ENCODE measurements around the gene STAMBPL1. TPM values are rescaled to one million over a fixed set of nuclear protein-coding genes. Genes with fewer than 3 reads are reported as not detected.

Gene STAMBPL1
- polyA plus RNA-seq, 1 donor = 2.3 TPM

- no peak for DNase-seq
These were observed 70.1 kb downstream of the STAMBPL1 start for GRCh38 chr10:88949912-88950837.

- DNase-seq = no peak
These were observed 72.6 kb downstream of the STAMBPL1 start, which contains the start of gene ACTA2 for GRCh38 chr10:88952647-88953111. Gene ACTA2, minus strand, starts transcription at chr10:88952773. Its CDS starts 3,843 bp downstream, at chr10:88948930.

GRCh38 chr10:88953662-88954061, 73.6 kb downstream of the STAMBPL1 start:
- no peak for DNase-seq

GRCh38 chr10:88954458-88955083, 74.5 kb downstream of the STAMBPL1 start:
- DNase-seq = no peak

GRCh38 chr10:88957381-88957780, 77.3 kb downstream of the STAMBPL1 start:
- DNase-seq = no peak

GRCh38 chr10:88958721-88959120, 78.7 kb downstream of the STAMBPL1 start:
- DNase-seq = no peak

- DNase-seq = no peak
These were observed 80.8 kb downstream of the STAMBPL1 start for GRCh38 chr10:88960802-88961201.

GRCh38 chr10:88961266-88961665, 81.2 kb downstream of the STAMBPL1 start:
- DNase-seq = no peak

- DNase-seq = no peak
These were observed 82.3 kb downstream of the STAMBPL1 start for GRCh38 chr10:88962336-88962735.

- DNase-seq = no peak
These were observed 83.3 kb downstream of the STAMBPL1 start for GRCh38 chr10:88963318-88963717.

- DNase-seq = no peak
These were observed 84.3 kb downstream of the STAMBPL1 start for GRCh38 chr10:88964360-88964759.

- DNase-seq = no peak
These were observed 84.9 kb downstream of the STAMBPL1 start for GRCh38 chr10:88964869-88965415.

GRCh38 chr10:88966797-88967196, 86.8 kb downstream of the STAMBPL1 start:
- no peak for DNase-seq

- no peak for DNase-seq
These were observed 88.3 kb downstream of the STAMBPL1 start for GRCh38 chr10:88968391-88968790.

GRCh38 chr10:88971221-88972061, 91.4 kb downstream of the STAMBPL1 start:
- no peak for DNase-seq

Other genes with a start within 250 kb of the STAMBPL1 start
- gene LIPF, start 215.8 kb upstream of the STAMBPL1 start, polyA plus RNA-seq (ENCODE audit: insufficient read length) = 0.47 TPM
- not detected for gene LIPK, start 174.0 kb upstream of the STAMBPL1 start, polyA plus RNA-seq (ENCODE audit: insufficient read length)
- gene LIPN, start 120.2 kb upstream of the STAMBPL1 start, polyA plus RNA-seq (ENCODE audit: insufficient read length) = not detected
- gene LIPM, start 77.5 kb upstream of the STAMBPL1 start, polyA plus RNA-seq (ENCODE audit: insufficient read length) = not detected
- gene ANKRD22, start 28.4 kb upstream of the STAMBPL1 start, polyA plus RNA-seq (ENCODE audit: insufficient read length) = 0.28 TPM
- gene ACTA2, start 72.5 kb downstream of the STAMBPL1 start, polyA plus RNA-seq (ENCODE audit: insufficient read length) = 158 TPM
- 13.4 TPM for gene FAS, start 110.6 kb downstream of the STAMBPL1 start, polyA plus RNA-seq (ENCODE audit: insufficient read length)